Choroid plexus epithelial cell (primary cell): ENCODE results near the gene TTC23.
"Not testable (repeated sequence)": the region's sequence is repeated elsewhere in the genome, so short reads cannot be mapped to it uniquely, and the experiment has no call there.

Experiments
- DNase-seq: peaks from one replicate; pipeline ENCODE4 v3.0.0-alpha.2; 2010; ENCODE audit warnings: low read depth
- H3K4me3 ChIP-seq: 2 replicates; pipeline ENCODE4 v1.5.1; 2011; ENCODE audit warnings: low read depth, mild to moderate bottlenecking, control low read depth, low read length, moderate library complexity
- TF ChIP-seq, protein P1 (sequence below): conservative IDR thresholded peaks from 2 replicates; pipeline ENCODE4 v1.5.1; 2011; ENCODE audit warnings: low read depth, mild to moderate bottlenecking, control low read depth, inconsistent platforms, low read length, moderate library complexity

Gene TTC23

DNA sequence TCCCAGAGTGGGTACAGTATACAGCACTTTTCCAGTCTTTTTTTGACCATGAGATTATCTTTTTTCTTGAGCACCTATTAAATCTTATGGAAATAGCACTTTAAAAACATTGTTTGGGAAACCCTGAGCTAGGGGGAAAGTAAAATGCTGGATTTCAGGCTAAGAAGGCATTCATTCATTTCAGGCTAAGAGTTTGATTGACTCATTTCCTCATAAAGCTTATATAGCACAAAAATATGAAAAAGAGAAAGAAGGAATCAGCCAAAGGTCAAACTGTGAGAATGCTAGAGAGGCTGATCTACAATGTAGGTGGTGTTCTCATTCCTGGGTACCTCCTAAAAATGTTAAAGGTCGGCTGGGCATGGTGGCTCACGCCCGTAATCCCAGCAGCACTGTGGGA, 10.5 kb downstream of the TTC23 start:
- no peak overlapping the region for H3K4me3 ChIP-seq
- TF ChIP-seq, protein P1, sequence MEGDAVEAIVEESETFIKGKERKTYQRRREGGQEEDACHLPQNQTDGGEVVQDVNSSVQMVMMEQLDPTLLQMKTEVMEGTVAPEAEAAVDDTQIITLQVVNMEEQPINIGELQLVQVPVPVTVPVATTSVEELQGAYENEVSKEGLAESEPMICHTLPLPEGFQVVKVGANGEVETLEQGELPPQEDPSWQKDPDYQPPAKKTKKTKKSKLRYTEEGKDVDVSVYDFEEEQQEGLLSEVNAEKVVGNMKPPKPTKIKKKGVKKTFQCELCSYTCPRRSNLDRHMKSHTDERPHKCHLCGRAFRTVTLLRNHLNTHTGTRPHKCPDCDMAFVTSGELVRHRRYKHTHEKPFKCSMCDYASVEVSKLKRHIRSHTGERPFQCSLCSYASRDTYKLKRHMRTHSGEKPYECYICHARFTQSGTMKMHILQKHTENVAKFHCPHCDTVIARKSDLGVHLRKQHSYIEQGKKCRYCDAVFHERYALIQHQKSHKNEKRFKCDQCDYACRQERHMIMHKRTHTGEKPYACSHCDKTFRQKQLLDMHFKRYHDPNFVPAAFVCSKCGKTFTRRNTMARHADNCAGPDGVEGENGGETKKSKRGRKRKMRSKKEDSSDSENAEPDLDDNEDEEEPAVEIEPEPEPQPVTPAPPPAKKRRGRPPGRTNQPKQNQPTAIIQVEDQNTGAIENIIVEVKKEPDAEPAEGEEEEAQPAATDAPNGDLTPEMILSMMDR: no peak
- no peak for DNase-seq

DNA sequence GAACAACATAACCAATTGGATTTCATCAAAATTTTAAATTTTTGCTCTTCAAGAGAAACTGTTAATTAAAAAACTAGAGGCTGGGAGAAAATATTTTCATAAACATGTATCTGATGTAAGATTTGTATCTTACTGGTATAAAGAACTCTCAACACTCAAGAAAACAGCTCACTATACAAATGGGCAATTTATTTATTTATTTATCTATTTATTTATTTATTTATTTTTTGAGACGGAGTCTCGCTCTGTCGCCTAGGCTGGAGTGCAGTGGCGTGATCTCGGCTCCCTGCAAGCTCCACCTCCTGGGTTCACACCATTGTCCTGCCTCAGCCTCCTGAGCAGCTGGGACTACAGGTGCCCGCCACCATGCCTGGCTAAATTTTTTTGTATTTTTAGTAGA, 15.2 kb downstream of the TTC23 start:
- not testable (repeated sequence) for DNase-seq, H3K4me3 ChIP-seq

DNA sequence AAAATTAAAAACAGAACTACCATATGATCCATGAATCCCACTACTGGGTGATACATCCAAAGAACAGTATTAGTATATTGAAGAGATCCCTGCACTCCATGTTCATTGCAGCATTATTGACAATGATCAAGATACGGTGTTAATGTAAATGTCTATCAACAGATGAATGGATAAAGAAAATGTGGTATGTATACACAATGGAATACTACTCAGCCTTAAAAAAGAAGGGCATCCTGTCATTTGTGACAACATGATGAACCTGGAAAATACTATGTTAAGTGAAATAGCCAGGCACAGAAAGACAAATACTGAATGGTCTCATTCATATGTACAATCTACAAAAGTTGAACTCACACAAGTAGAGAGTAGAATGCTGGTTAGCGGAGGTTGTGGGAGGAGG, 16.6 kb downstream of the TTC23 start:
- DNase-seq: no peak
- H3K4me3 ChIP-seq: no peak overlapping the region
- TF ChIP-seq, protein P1: no peak

DNA sequence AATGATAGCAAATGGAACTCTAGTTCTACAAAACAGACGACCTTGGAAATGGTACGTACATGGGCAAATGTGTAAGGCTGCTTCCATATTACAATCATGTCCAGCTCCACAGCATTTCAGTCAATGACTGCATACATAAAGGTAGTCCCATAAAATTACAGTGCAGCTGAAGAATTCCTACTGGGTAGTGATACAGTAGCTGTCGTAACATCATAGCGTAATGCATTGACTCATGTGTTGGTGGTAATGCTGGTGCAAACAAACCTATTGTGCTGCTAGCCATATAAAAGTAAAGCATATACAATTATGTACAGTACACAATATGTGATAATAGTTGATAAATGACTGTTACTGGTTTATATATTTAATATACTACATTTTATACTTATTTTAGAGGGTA, 18.5 kb downstream of the TTC23 start:
- DNase-seq: no peak
- H3K4me3 ChIP-seq: no peak overlapping the region
- TF ChIP-seq, protein P1: no peak

DNA sequence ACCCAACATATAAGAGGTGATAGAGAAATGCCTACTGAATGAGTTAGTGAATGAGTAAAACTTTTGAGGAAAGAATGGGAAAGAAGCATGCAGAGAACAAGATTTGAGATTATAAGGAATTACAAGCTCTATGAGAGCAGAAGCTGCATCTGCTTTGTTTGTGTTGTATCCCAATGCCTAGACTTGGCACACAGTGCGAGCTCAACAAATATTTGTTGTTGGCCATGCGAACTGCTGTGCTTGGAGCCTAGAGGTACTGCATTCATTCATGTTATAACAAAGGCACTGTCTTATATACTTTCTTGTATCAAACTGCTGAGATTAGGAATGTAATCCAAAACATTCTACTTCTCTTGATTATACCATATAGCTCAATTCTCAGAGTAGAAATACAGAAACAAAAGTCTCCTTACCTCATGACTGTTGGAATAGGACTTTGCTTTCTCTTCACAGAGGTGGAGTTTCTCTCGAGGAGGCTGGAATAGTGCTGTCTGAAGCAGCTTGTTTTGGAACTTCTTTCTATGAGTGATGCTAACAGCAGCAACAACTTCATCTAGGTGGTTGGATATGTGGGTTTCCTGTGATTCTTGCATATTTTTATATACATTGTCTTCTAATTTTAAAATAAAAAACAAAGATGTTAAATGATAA, 21.1 kb downstream of the TTC23 start:
- no peak overlapping the region for H3K4me3 ChIP-seq
- DNase-seq: no peak
- TF ChIP-seq, protein P1: no peak

DNA sequence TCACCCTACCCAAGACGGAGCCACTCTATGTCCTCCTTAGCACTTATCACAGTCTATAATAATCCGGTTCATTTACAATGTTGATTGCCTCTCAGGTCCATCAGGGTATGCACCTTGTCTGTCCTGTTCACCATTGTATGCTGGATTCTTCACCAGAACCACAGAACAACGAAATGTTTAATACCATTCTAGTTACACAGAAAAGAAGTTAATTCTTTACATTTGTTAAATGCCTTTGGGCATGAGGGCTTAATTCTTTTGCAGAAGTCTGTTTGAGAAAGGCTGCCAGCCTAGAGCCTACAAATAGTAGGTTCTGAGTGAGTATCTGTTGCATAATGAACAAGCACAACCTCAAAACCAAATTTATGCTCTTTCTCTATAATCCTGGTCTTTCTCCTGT, 22.6 kb downstream of the TTC23 start:
- DNase-seq: no peak
- no peak overlapping the region for H3K4me3 ChIP-seq
- TF ChIP-seq, protein P1: no peak

DNA sequence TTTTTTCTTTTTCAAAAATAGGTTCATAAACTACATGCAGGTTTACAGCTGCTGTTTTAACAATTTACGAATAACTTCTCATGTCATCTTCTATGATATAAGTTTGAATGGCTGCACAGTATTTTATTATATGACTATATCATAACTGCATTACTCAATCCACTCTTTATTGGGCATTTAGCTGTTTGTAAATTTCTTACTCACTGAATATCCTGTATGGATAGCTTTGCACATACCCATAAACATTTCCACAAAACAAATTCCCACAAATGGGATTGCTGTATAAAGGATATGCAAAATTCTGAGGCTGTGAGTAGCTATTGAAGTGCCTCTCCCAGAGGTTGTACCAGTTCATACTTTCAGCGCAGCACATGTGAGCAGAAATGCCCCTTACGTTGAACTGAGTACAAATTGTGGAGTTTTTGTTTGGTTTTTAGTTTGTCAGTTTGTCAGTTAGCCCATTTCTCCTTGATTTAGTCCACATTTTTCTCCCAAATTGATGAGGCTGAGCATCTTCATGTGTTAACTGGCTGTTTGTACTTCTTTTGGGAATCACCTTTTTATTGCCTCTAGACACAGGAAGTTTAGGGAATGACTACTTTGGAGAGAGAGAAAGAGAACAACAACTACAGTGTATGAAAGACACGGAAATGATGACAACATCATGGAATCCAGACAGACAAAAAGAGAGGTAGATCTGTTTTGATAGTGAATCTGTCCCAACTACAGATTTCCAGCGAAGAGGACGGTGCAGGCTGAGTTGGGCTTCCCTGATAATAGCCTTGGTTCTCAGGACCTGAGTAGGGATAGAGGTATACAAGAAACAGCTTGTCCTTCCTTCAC, 24.8 kb downstream of the TTC23 start:
- no peak overlapping the region for H3K4me3 ChIP-seq
- no peak for DNase-seq
- TF ChIP-seq, protein P1: no peak
